GM19455 (cell line): ENCODE results near the gene GMEB2.

Source experiments
- ATAC-seq: cut with Tn5 transposase; IDR thresholded peaks from one replicate; pipeline ENCODE4 v1.9.1; 2021; ENCODE audit not compliant: unreplicated experiment

The GMEB2 gene

DNA sequence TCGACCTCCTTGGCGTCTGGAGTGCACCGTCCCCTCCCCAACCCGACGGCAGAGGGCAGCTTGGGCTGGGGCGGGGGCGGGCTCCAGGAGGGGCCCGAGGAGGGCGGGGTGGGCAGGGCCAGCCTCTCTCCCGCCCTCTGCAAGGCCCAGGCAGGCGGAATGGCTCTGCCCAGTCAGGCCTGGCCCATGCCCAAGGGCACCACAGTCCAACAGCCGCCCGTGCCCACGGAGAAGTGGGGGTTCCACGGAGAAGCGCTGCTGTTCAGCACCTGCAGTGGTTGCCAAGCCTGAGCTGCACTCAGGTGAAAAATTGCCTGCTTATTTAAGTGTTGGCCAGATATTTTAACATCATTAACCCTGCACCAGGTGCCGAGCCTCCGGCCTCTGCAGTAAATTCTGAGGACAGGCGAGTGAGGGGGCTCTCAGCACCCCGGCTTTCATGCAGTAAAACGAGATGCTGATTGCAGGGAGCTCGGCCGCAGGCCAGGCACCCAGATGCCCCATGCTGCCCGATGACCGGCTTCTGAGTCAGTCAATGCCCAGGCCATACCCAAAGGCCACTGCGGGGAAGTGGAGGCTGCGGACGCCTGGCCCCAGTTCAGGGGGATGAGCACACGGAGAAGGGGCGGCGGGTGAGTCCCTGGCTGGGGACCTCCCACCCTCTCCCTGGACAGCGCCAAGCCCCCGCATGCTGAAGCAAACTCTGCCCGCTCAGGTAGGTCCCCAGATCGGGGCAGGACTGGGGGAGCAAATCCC is 79.0 kb downstream of the GMEB2 start, which contains the start of gene SRMS:
Gene SRMS, minus strand, starts transcription at position 25 of the 756 bp plus-strand sequence. CDS start 286 bp downstream, outside the sequence.
- no peak for ATAC-seq

DNA sequence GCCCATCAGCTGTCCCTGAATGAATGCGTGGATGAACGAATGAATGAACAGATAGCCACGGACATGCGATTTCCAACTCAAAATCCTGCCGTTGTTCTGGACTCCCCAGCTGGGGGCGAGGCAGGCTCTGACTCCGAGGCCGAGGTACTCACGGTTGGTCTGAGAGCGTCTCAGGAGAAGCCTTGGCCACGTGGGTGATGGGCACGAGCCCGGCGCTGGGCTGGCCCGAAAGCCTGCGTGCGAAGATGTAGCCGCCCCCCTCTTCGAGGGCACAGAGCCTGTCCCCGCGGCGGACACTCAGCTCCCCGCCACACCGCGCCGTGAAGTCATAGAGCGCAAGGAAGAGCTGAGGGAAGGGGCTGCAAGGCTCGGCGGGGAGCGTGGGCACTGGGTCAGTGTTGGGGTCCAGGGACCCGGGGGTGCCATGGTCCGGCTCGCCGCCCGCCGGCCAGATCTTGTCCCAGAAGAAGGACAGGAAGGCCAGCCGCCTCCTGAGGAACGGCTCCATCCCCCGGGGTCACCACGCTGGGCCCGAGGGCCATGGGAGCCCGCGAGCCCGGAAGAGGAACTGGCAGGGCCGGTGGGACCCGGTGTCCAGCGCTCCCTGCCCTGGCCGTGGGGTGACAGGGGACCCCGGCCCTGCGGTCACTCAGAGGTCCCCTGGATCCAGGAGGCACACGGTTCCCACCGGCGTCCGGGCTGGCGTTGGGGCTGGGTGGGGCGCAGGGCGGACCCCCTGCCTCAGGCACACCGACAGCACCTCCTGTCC is 79.8 kb downstream of the GMEB2 start:
- no peak for ATAC-seq

DNA sequence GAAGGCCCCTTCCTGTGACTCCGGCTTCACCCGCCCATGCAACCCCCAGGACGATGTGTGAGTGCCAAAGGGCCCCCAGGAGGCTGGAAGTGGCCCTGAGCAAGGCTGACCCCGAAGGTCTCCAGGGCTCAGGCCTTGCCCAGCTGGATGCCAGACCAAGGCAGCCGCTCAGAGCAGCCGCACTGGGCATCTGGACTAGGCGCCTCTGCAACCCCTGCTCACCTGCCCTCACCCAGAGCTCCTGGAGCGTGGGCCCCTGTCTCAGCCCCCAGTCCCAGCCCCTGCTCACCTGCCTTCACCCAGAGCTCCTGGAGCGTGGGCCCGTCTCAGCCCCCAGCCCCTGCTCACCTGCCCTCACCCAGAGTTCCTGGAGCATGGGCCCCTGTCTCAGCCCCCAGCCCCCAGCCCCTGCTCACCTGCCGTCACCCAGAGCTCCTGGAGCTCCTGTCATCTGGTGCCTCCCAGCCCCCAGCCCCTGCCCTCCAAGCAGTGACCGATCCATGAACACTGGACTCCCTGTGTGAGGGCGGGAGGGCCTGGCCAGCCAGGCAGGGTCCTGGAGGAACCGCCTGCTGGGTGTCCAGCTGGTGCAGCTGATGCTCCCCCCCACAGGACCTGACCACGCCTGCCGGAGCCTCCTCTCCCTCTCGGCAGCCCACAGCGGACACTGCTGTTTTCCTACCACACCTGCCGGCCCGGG is 80.5 kb downstream of the GMEB2 start:
- no peak for ATAC-seq

DNA sequence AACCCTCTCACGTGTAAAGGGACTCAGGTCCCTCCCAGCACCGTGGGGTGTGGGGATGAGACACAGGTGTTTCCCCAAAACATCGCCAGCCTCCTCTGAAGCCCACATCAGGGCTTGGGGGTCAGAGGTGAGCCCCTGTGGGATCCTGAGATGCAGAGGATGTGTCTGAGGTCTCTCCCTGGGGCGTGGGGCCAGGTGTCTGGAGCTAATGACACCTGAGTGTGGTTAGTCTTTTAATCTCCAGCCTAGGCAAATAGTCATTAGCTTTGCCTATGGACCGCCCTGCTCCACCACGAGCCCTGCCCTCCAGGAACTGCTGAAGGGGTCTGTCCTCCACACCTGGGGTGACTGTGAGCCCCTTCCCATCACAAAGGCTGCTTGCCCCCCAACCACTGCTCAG is 81.1 kb downstream of the GMEB2 start:
- no peak for ATAC-seq

DNA sequence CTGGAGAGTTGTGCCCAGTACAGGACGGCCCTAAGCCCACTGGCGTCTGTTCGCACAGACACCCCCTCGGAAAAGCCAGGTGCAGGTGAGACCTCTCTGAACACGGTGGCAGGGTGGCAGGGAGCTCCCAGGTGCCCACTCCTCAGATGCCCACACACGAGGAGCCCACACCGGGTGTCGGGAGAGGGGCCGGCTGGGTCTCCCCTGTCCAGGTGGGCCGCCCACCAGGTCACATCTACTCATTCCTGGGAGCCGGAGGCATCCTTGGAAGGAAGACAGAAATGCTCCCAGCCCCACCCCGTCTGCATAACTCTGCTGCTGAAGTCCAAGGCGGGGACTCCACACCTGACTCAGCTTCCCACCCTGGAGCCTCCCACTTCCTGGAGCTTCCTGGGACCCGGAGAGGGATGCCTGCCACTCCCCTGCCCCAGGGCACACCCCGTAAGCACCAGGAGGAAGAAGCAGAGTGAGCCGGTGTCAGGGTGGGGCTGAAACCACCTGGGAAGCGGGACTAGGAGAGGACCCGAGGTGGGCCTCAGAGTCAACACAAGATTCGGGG is 81.9 kb downstream of the GMEB2 start:
- ATAC-seq, result no peak

DNA sequence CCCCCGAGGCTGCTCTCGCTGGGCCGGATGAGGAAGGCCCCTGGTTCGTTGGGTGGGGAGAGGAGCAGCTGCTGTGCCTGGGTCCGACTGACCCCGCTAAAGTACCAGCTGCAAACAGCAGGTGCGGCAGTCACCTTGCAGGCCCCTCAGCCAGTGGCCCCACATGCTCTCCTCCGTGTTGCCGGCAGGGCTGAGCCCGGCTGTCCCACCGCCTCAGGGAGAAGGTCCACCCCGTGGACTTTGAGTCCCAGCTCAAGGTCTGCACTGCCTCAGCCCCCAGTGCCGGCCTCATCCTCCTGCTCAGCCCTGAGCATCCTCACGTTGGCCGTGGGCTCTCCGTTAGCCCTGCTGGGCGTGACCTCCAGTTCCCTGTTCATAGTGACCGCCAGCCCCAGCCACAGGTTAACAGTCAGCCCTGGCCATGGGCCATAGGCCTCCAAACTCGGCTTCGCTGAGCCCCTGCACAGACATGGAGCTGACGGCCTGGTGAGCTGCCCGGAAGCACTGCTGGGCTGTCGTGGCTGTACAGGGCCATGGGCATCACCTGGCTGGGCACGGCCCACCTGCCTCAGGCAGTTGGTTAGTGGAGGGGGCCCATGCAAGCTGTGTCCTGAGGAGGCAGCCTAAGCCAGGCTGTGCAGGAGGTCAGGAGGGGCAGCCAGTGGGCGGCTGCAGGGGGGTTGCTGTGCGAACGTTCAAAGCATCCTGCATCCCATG is 82.5 kb downstream of the GMEB2 start:
- ATAC-seq, result no peak

DNA sequence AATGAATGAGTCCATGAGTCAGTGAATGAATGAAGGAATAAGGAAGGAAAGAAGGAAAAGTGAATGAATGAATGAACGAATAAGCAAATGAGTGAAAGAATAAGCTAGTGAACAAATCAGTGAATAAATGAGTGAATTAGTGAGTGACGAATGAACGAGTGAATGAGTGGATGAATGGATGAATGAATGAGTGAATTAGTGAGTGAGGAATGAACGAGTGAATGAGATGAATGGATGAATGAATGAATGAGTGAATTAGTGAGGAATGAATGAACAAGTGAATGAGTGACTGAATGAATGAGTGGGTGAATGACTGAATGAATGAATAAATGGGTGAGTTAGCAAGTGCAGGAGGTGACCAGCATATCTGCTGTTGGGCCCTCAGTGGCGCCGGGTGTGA is 83.2 kb downstream of the GMEB2 start:
- no peak for ATAC-seq

DNA sequence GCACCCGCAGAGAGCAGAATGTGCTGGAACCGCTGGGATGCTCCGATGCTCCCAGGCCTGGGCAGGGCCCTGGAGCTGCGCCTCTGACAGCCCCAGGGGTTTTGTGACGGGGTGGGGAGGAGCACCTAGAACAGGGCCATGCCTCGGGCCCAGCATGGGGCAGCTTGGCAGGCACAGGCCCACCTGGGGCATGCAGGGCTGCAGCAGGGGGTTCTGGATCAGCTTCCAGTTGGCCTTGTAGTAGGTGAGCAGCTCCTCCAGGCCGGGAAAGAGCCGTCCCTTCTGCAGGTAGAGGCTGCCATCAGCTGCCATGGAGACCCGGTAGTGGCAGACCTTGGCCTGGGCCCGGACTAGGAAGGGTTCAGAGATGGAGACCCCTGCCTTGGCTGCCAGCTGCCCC is 83.8 kb downstream of the GMEB2 start:
- ATAC-seq, result no peak

DNA sequence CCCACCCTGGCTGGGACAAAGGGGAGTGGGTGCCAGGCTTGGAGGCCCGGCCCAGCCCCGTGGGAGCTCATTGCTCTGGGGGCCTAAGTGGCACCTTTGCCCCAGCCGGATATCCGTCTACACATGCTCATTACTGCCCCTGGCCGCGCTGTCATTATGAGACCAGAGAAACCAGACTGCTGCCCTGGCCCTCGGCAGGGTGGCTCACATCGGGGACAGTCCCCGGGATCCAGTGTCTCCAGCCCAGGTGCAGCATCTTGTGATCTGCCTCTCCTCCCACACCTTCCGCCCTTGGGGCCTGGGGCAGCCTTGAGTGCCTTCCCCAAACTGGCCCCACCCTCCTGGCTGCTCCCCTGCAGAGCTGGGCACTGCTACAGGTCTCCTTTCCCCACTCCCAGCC is 84.2 kb downstream of the GMEB2 start:
- ATAC-seq, result no peak

DNA sequence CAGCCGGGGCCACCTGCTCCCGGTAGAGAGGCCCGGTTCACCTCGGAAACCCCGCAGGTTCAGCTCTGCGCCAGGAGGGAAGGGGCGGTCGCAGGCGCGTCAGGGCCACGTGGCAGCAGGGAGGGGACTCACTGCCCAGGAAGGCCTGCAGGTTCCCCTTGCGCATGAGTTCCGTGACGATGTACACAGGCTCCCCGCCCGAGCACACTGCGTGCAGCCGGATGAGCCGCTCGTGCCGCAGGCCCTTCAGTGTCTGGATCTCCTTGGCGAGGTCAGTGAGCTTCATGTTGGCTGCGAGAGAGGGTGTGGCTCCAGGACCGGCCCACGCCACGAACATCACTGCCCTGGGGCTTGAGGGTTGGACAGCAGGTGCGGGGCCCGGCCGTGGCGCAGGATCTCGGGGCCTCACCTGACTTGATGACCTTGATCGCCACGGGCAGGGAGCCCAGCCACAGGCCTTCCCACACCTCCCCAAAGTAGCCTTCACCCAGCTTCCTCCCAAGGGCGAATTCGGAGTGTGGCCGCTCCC is 84.8 kb downstream of the GMEB2 start:
- ATAC-seq, result no peak

DNA sequence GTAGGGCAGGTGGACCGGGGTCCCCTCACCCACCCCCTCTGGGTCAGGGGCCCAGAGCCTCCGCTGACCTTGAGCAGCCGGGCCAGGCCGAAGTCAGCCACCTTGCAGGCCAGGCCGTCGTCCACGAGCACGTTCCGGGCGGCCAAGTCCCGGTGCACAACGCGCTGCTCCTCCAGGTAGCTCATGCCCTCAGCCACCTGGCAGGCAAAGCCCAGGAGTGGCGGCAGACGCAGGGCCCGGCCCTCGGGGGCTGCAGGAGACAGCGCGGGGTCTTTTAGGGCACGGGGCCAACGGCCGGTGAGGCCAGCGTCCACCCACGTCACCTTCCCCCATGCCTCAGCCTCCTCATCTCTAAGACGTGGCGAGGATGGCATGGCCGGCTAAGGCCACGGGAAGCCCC is 85.5 kb downstream of the GMEB2 start:
- ATAC-seq, result no peak

DNA sequence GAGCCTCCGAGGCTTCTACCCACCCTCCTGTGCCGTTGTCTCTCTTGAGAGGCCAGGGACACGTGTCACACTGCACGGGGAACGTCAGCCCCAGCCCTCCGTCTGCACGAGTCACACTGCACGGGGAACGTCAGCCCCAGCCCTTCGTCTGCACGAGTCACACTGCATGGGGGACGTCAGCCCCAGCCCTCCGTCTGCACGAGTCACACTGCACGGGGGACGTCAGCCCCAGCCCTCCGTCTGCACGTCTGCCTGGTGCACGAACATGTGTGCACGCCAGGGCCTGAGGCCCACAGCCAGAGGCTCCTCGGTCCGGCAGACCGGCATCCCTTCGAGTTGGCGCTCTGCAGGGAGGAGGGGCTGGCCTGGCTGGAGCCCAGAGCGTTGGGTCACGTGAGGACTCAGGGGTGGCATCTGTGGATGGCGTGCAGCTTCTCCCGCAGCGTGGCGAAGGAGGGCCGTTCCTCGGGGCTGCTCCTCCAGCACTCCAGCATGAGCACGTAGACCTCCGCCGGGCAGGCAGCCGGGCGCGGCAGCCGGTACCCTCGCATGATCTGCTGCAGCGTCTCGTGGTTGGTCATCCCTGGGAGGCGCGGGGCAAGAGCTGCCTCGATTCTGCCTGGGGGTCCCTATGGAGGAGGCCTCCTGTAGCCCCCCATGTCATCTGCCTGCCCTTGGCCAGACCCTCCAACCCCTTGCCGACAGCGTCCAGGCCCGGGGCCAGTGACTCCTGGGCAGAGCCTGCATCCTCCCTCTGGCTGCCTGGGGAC is 86.3 kb downstream of the GMEB2 start:
- ATAC-seq, result no peak

DNA sequence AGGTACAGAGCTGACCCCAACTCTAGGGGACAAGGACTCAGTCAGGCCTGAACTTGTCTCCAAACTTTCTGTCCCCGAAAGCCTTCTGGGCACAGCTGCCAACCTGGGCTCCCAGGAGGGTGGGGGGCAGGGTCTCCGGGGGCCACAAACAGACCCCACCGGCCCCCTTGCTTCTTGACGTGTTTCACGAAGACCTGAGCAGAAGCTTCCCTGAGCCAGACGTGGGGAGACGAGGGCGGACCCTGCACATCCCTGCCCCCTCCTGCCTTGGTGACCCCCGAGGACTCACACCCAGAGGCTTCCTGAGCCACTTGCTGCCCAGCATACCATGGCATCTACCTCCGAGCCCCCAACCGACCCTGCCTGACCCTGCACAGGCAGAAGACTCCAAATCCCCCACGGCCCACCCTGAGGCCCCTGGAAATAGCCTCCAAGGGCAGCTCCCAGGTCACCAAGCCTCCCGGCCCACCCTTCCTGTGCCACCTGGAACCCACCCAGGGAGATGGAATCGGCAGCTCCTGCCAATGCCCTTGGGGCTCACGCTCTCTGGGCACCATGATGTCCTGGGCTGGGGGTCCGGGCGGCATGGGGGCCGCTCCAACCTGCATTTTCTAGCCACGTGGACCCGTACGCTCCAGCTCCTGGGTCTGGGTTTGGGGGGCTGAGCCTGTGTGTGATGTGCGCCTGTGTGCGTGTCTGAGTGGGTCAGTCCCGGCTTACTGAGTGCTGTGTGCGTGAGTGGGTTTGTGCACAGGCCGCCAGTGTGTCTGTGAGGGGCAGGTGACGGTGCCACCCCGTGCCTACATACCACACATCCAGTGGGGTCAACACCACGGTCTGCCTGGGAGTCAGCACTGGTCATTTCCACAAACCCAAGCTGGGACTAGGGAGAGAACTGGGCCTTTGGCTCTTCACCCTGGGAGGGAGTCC is 87.2 kb downstream of the GMEB2 start:
- no peak for ATAC-seq

DNA sequence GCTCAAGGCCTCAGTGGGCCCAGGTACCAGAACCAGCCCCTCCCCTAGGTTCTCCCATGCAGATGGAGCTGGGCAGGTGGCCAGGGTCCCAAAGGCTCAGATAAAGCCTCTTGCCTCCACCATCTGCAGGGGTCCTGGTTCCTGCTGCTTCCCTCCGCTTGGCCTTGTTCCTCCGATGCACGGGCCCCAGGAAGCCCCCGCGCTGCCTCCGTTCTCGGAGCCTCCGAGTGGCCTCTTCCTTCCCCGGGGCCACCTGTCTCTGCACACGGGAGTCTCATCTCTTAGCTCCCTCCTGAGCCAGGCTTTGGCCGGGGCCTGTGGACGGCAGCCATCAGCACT is 87.8 kb downstream of the GMEB2 start:
- no peak for ATAC-seq

DNA sequence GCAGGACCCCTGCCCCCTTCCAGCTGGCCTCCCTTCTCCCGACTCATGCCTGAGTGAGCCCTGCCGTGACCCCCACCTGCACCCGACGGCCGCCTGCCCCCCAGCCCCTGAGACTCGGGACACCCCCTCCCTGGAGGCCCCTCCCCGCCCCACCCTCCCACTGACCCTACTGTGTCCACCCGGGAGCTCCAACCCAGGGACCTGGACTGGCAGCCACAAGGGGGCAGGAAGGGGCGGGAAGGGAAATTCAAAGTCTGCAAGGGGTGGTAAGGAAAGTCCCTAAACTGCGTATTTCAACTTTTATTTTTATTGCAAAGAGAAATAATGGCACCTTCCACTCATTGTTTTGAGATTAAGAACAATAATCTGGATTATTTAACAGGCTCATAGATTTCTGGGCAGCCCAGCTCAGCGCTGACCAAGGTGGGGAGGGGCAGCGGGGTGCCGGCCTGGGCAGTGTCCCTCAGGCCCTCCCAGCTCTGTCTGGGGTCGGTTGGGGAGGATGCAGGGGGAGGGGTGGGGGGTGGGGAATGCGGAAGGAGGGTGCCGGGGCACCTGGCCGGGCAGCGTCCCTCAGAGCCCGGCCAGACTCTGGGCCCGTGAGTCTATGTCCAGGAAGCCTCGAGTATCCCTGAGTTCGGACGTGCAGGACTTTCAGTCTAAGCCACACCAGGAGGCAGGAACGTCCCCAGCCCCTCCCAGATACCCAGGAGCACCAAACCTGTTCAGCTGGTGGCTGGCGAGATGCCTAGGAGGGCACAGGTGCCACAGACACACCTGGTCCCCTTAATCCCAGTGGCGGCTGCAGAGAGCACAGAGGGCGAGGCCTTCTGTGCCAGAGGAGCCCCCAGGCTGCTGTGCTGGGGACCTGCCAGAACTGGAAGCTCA is 88.5 kb downstream of the GMEB2 start:
- ATAC-seq, result no peak
